Smooth muscle cell (in vitro differentiated cells): Measurements from ENCODE around the gene LY6G6C. TPM values are rescaled to one million over a fixed set of nuclear protein-coding genes. Genes with fewer than 3 reads are reported as not detected.

Experiments
- DNase-seq: peaks from one replicate; lab custom pipeline; 2025; ENCODE audit not compliant: unreplicated experiment; lab: John Stamatoyannopoulos, UW
- H2AFZ ChIP-seq: fragments of 200-600 bp; sonication (generic); 2 replicates; pipeline ENCODE4 v1.6.0; 2016; ENCODE audit warnings: antibody characterized with exemption, low read depth, mild to moderate bottlenecking
- H3F3A ChIP-seq: fragments of 200-600 bp; sonication (generic); 2 replicates; pipeline ENCODE4 v1.6.0; 2017; ENCODE audit warnings: antibody characterized with exemption, low read depth
- H3K27ac ChIP-seq: fragments of 200-600 bp; sonication (generic); 2 replicates; pipeline ENCODE4 v1.5.1; 2016; ENCODE audit warnings: low read depth, mild to moderate bottlenecking
- H3K27me3 ChIP-seq: fragments of 200-600 bp; sonication (generic); 2 replicates; pipeline ENCODE4 v1.6.1; 2016; ENCODE audit warnings: low read depth, mild to moderate bottlenecking
- H3K36me3 ChIP-seq: fragments of 200-600 bp; sonication (generic); 2 replicates; pipeline ENCODE4 v1.5.1; 2016; ENCODE audit warnings: low read depth
- H3K4me1 ChIP-seq: fragments of 200-600 bp; sonication (generic); 2 replicates; pipeline ENCODE4 v1.5.1; 2016; ENCODE audit warnings: low read depth
- H3K4me2 ChIP-seq: fragments of 200-600 bp; sonication (generic); 2 replicates; pipeline ENCODE4 v1.6.0; 2016; ENCODE audit warnings: mild to moderate bottlenecking
- H3K4me3 ChIP-seq: fragments of 200-600 bp; sonication (generic); 2 replicates; pipeline ENCODE4 v1.5.1; 2016; ENCODE audit warnings: mild to moderate bottlenecking
- H3K79me2 ChIP-seq: fragments of 200-600 bp; sonication (generic); 2 replicates; pipeline ENCODE4 v1.6.0; 2016; ENCODE audit warnings: low read depth, mild to moderate bottlenecking
- H3K9ac ChIP-seq: fragments of 200-600 bp; sonication (generic); 2 replicates; pipeline ENCODE4 v1.6.0; 2016; ENCODE audit warnings: low read depth
- H3K9me3 ChIP-seq: fragments of 200-600 bp; sonication (generic); replicated peaks from 2 replicates; pipeline ENCODE4 v1.5.1; 2016; ENCODE audit warnings: low read depth
- H4K20me1 ChIP-seq: fragments of 200-600 bp; sonication (generic); 2 replicates; pipeline ENCODE4 v1.6.0; 2016; ENCODE audit warnings: low read depth
- CTCF ChIP-seq: fragments of 200-600 bp; sonication (generic); IDR thresholded peaks from 2 replicates; pipeline ENCODE4 v1.5.1; 2017; ENCODE audit warnings: borderline replicate concordance, mild to moderate bottlenecking, antibody characterized with exemption; ENCODE audit not compliant: insufficient read depth, poor library complexity, severe bottlenecking
- WGBS: methylation state at CpG from one replicate; pipeline ENCODE4 v1.1.7; 2016; ENCODE audit warnings: low lambda C conversion rate; 5-methylcytosine and 5-hydroxymethylcytosine counted together
- polyA plus RNA-seq: library from polyadenylated mRNA; unstranded; fragments of >200 nt; fragmentation: Nextera tagmentation; extraction: Ambion mirVana; gene quantifications from 2 replicates; pipeline ENCODE4 v1.2.1, GENCODE V29; 2016
- total RNA-seq: library from RNA; depleted of rRNA; stranded (reverse); fragments of >200 nt; gene quantifications from 2 replicates; pipeline ENCODE4 v1.2.3, GENCODE V29; 2014

The LY6G6C gene
- total and polyA plus RNA-seq, 2 experiments from 2014 or later, result 3.8 to 3.9 TPM

- Histone ChIP-seq H3F3A (no peaks in the 10 kb centered on the region), H3K4me1 (peaks cover 13% of the 10 kb centered on the region), H2AFZ (no peak within 1 kb of the TSS), H4K20me1 (no peaks in the 10 kb centered on the region), H3K9me3 (no peaks in the 10 kb centered on the region), H3K36me3 (no peaks in the 10 kb centered on the region), H3K4me3 (no peak within 1 kb of the TSS), H3K4me2 (no peak within 1 kb of the TSS), H3K27me3 (no peaks in the 10 kb centered on the region), H3K79me2 (no peaks in the 10 kb centered on the region), H3K27ac (no peak within 1 kb of the TSS), H3K9ac (no peak within 1 kb of the TSS)
- no peak for TF ChIP-seq CTCF
- WGBS, result 95% methylated on average over 4 of the region's 4 CpGs
- no peak for DNase-seq
These were observed 40.8 kb upstream of the LY6G6C start, which contains the start of gene SAPCD1 for GRCh38 chr6:31762356-31762755. TSS of gene SAPCD1 (plus strand) at chr6:31762656. CDS start at chr6:31763055, 399 bp downstream.

- H3K27me3 ChIP-seq, result no peaks in the 10 kb centered on the region
- WGBS, result 95% methylated on average over 8 of the region's 8 CpGs
- no peaks in the 10 kb centered on the region for H3K79me2 ChIP-seq
- no peak overlapping the region for H3K9ac ChIP-seq
- H2AFZ ChIP-seq, result no peak overlapping the region
- no peak overlapping the region for H3K27ac ChIP-seq
- no peaks in the 10 kb centered on the region for H3F3A ChIP-seq
- H3K4me3 ChIP-seq, result no peak overlapping the region
- H4K20me1 ChIP-seq, result no peaks in the 10 kb centered on the region
- H3K9me3 ChIP-seq, result no peaks in the 10 kb centered on the region
- no peaks in the 10 kb centered on the region for H3K36me3 ChIP-seq
- no peak for DNase-seq
- H3K4me1 ChIP-seq, result peaks cover 13% of the 10 kb centered on the region
- H3K4me2 ChIP-seq, result no peak overlapping the region
- no peak for TF ChIP-seq CTCF
These were observed 39.8 kb upstream of the LY6G6C start for GRCh38 chr6:31761343-31761742.

- no peaks in the 10 kb centered on the region for H3F3A ChIP-seq
- no peak for TF ChIP-seq CTCF
- H3K27me3 ChIP-seq, result no peaks in the 10 kb centered on the region
- no peaks in the 10 kb centered on the region for H4K20me1 ChIP-seq
- H3K79me2 ChIP-seq, result no peaks in the 10 kb centered on the region
- no peak overlapping the region for H3K4me2 ChIP-seq
- H3K9me3 ChIP-seq, result no peaks in the 10 kb centered on the region
- H3K4me1 ChIP-seq, result peaks cover 13% of the 10 kb centered on the region
- DNase-seq, result no peak
- no peak overlapping the region for H3K4me3 ChIP-seq
- H3K36me3 ChIP-seq, result no peaks in the 10 kb centered on the region
- no peak overlapping the region for H2AFZ ChIP-seq
- WGBS, result 98% methylated on average over 5 of the region's 5 CpGs
- no peak overlapping the region for H3K9ac ChIP-seq
- no peak overlapping the region for H3K27ac ChIP-seq
These were observed 39.2 kb upstream of the LY6G6C start for GRCh38 chr6:31760790-31761189.

GRCh38 chr6:31758281-31758680 lies 36.7 kb upstream of the LY6G6C start:
- Histone ChIP-seq H3K27ac (no peak overlapping the region), H3K27me3 (no peaks in the 10 kb centered on the region), H3K4me1 (peaks cover 6% of the 10 kb centered on the region), H4K20me1 (no peaks in the 10 kb centered on the region), H3K4me2 (no peak overlapping the region), H3K9me3 (no peaks in the 10 kb centered on the region), H3F3A (no peaks in the 10 kb centered on the region), H3K79me2 (no peaks in the 10 kb centered on the region), H3K9ac (no peak overlapping the region), H2AFZ (no peak overlapping the region), H3K36me3 (no peaks in the 10 kb centered on the region), H3K4me3 (no peak overlapping the region)
- WGBS, result 100% methylated on average over 2 of the region's 2 CpGs
- TF ChIP-seq CTCF, result no peak
- DNase-seq, result no peak
